Right atrium auricular region (tissue), 2 donors: ENCODE data around the gene HDHD3. TPM values are rescaled to one million over a fixed set of nuclear protein-coding genes. Genes with fewer than 3 reads are reported as not detected.

ENCODE experiments used
- DNase-seq: peaks from one replicate; pipeline ENCODE4 v3.0.0-alpha.2; 2019; ENCODE audit warnings: low spot score
- H3K27ac ChIP-seq, 2 donors: fragments of 200-600 bp; sonication (generic); 1 replicate in 1 of 2; 2 replicates in 1 of 2; pipeline ENCODE4 v1.5.1; 2016 to 2019
- H3K27me3 ChIP-seq, 2 donors: fragments of 200-600 bp; sonication (generic); one replicate each; pipeline versions ENCODE4 v1.5.1 to v1.6.0; 2017 to 2019
- H3K36me3 ChIP-seq: fragments of 200-600 bp; sonication (generic); one replicate; pipeline ENCODE4 v1.5.1; 2016
- H3K4me1 ChIP-seq, 2 donors: fragments of 200-600 bp; sonication (generic); one replicate each; pipeline versions ENCODE4 v1.5.1 to v1.6.0; 2017 to 2019
- H3K4me3 ChIP-seq, 2 donors: fragments of 200-600 bp; sonication (generic); 1 replicate in 1 of 2; 2 replicates in 1 of 2; pipeline ENCODE4 v1.5.1; 2017 to 2019; ENCODE audit warnings: mild to moderate bottlenecking in 1 of 2, moderate library complexity in 1 of 2
- H3K9me3 ChIP-seq, 2 donors: fragments of 200-600 bp; sonication (generic); one replicate each; pipeline ENCODE4 v1.5.1; 2019
- CTCF ChIP-seq, 2 donors: fragments of 200-600 bp; sonication (generic); IDR thresholded peaks; one replicate each; pipeline ENCODE4 v1.5.1; 2019; ENCODE audit warnings: antibody characterized with exemption in 2 of 2
- total RNA-seq, 2 donors: library from RNA; depleted of rRNA; stranded (reverse); fragments of >200 nt; gene quantifications; one replicate each; pipeline ENCODE4 v1.1.0, GENCODE V29; 2016

Gene HDHD3
- total RNA-seq, 2 donors from 2014 or later, result 20.0 to 25.6 TPM

DNA sequence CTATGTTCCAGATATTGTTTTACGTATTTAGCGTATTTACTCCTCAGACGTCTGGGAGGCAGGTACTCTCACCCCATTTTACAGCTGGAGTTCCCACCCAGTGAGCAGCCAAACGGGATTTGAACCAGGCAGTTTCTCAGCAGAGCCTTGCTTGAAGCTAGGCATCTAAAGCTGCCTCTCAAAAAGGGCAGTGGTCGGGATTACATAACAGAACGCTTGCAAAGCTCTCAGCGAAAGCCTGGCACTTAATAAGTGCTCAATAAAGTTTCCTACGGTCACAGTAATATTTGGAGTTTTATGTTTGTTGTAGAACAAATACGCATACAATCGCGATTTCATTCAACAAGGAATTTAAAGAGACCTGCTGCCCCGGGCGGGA is 27.7 kb downstream of the HDHD3 start:
- peaks cover 0 to 11% of the 10 kb centered on the region in 2 donors for H3K4me1 ChIP-seq
- DNase-seq, result no peak
- TF ChIP-seq CTCF (IDR thresholded peaks at IDR 0.05), result no peak
- H3K4me3 ChIP-seq, result peak overlapping the region in 1 of 2 donors; percentile 59
- no peaks in the 10 kb centered on the region for H3K36me3 ChIP-seq
- no peaks in the 10 kb centered on the region for H3K27me3 ChIP-seq
- H3K9me3 ChIP-seq, result no peaks in the 10 kb centered on the region
- H3K27ac ChIP-seq, result no peak overlapping the region

- Histone ChIP-seq H3K27me3 (no peaks in the 10 kb centered on the region), H3K4me1 (peaks cover 0 to 11% of the 10 kb centered on the region in 2 donors), H3K4me3 (no peak overlapping the region), H3K36me3 (no peaks in the 10 kb centered on the region), H3K27ac (no peak overlapping the region), H3K9me3 (no peaks in the 10 kb centered on the region)
- no peak for TF ChIP-seq CTCF (IDR thresholded peaks at IDR 0.05)
- no peak for DNase-seq
Measured at GRCh38 chr9:113348437-113348836, 28.3 kb downstream of the HDHD3 start.

GRCh38 chr9:113345671-113346070 is 31.1 kb downstream of the HDHD3 start:
- no peak for DNase-seq
- Histone ChIP-seq H3K36me3 (no peaks in the 10 kb centered on the region), H3K4me1 (peaks cover 0 to 13% of the 10 kb centered on the region in 2 donors), H3K9me3 (no peaks in the 10 kb centered on the region), H3K27me3 (no peaks in the 10 kb centered on the region), H3K4me3 (no peak overlapping the region), H3K27ac (peak overlapping the region in 1 of 2 donors; percentile 84)
- no peak for TF ChIP-seq CTCF (IDR thresholded peaks at IDR 0.05)

GRCh38 chr9:113345190-113345589 is 31.6 kb downstream of the HDHD3 start:
- Histone ChIP-seq H3K27ac (peak overlapping the region; percentile 76 to 84), H3K4me3 (no peak overlapping the region), H3K27me3 (no peaks in the 10 kb centered on the region), H3K4me1 (peaks cover 0 to 12% of the 10 kb centered on the region in 2 donors), H3K9me3 (no peaks in the 10 kb centered on the region), H3K36me3 (no peaks in the 10 kb centered on the region)
- no peak for TF ChIP-seq CTCF (IDR thresholded peaks at IDR 0.05)
- no peak for DNase-seq

DNA sequence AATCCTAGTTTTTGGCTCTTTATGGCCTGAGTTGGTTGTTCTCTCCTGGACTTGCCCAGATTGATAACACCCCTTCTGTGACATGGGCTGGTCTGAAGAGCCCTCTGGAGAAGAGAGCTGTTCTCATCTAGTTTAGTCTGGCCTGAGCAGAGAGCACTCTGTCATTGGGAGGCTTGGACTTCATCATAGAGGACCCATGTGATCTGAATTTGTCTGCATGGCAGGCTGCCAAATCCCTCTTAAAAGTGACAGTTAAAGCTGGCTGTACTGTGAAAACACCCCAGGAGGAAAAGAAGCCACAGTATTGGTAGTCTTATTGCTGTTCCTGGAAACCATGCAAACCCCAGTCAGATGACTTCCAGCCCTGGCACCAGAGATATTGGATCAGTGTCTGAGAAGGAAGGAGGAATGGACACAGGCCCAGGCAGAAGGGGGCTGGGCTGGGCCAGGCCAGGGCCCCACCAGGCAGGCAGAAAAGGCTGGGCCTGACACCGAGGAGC is 33.0 kb downstream of the HDHD3 start:
- DNase-seq, result peak; percentile 92
- H3K36me3 ChIP-seq, result no peaks in the 10 kb centered on the region
- TF ChIP-seq CTCF (IDR thresholded peaks at IDR 0.05), result no peak

More for the DNA sequence above, 33.0 kb downstream of the HDHD3 start:
- Histone ChIP-seq H3K27ac (peak overlapping the region; percentile 76 to 84), H3K9me3 (no peaks in the 10 kb centered on the region), H3K27me3 (no peaks in the 10 kb centered on the region), H3K4me1 (peaks cover 0 to 16% of the 10 kb centered on the region in 2 donors), H3K4me3 (no peak overlapping the region)
